HepG2 (cell line): ENCODE data around the gene FAIM2. TPM values are rescaled to one million over a fixed set of nuclear protein-coding genes. Genes with fewer than 3 reads are reported as not detected.
A peak's percentile ranks its signal among the peaks of the same experiment; 100 is the strongest.

ENCODE experiments used
- BRCA1 ChIP-seq: sonication (generic); formaldehyde crosslinking; IDR thresholded peaks from 2 replicates; pipeline ENCODE4 v1.4.0; 2020; ENCODE audit warnings: missing genetic modification reagents
- ETV6 ChIP-seq: sonication (generic); formaldehyde crosslinking; conservative IDR thresholded peaks from 2 replicates; pipeline ENCODE4 v1.4.0; 2020; ENCODE audit warnings: missing genetic modification reagents
- KDM3A ChIP-seq: IDR thresholded peaks from 2 replicates; pipeline ENCODE4 v1.6.1; 2018; ENCODE audit warnings: low read depth, missing compliant biosample characterization
- KLF9 ChIP-seq: IDR thresholded peaks from 2 replicates; pipeline ENCODE4 v1.6.1; 2016; ENCODE audit warnings: low read depth
- NBN ChIP-seq: fragments of 450-650 bp; conservative IDR thresholded peaks from 2 replicates; pipeline ENCODE4 v1.6.1; 2017
- SMC3 ChIP-seq: IDR thresholded peaks from 2 replicates; pipeline ENCODE4 v1.6.1; 2011; ENCODE audit warnings: low read length, improper control_type of control experiment
- SRSF1 ChIP-seq: fragments of 200-400 bp; formaldehyde crosslinking; optimal IDR thresholded peaks from 2 replicates; pipeline ENCODE3; 2017; ENCODE audit warnings: mild to moderate bottlenecking, low read depth, low read length, moderate library complexity
- TCF12 ChIP-seq, 2 experiments: fragments of 450-650 bp in 1 of 2; sonication (generic) in 1 of 2; formaldehyde crosslinking in 1 of 2; IDR thresholded peaks; 2 replicates each; pipeline versions ENCODE4 v1.6.1 to v1.8.0; 2017 to 2022; ENCODE audit warnings: antibody characterized with exemption in 1 of 2, mild to moderate bottlenecking in 1 of 2, missing genetic modification reagents in 1 of 2, moderate library complexity in 1 of 2
- ZMYM2 ChIP-seq: sonication (generic); formaldehyde crosslinking; IDR thresholded peaks from 2 replicates; pipeline ENCODE4 v1.8.0; 2022; ENCODE audit warnings: mild to moderate bottlenecking, missing genetic modification reagents
- ZNF260 ChIP-seq: sonication (generic); formaldehyde crosslinking; IDR thresholded peaks from 2 replicates; pipeline ENCODE4 v1.4.0; 2020; ENCODE audit warnings: missing genetic modification reagents, low read depth, mild to moderate bottlenecking, borderline replicate concordance
- ZNF333 ChIP-seq: sonication (generic); formaldehyde crosslinking; IDR thresholded peaks from 2 replicates; pipeline ENCODE4 v1.4.0; 2020; ENCODE audit warnings: mild to moderate bottlenecking, missing genetic modification reagents, borderline replicate concordance
- ZNF33A ChIP-seq: sonication (generic); formaldehyde crosslinking; IDR thresholded peaks from 2 replicates; pipeline ENCODE4 v1.5.1; 2020; ENCODE audit warnings: missing genetic modification reagents, mild to moderate bottlenecking, moderate library complexity, borderline replicate concordance
- ZSCAN22 ChIP-seq: sonication (generic); formaldehyde crosslinking; IDR thresholded peaks from 2 replicates; pipeline ENCODE4 v1.4.0; 2020; ENCODE audit warnings: mild to moderate bottlenecking, missing genetic modification reagents
- polyA plus RNA-seq, 8 experiments: library from polyadenylated mRNA; depleted of rRNA in 3 of 8; stranded (reverse) in 7 of 8; unstranded in 1 of 8; fragments of >200 nt; fragmentation: Illumina TruSeq in 4 of 8; extraction: Trizol in 4 of 8; gene quantifications; 2 replicates each; pipeline versions ENCODE4 v1.2.1 to v1.2.3, GENCODE V29; 2011 to 2016; ENCODE audit warnings: low read depth in 4 of 8, missing spikeins in 1 of 8, mixed read lengths in 1 of 8; ENCODE audit not compliant: insufficient read depth in 1 of 8
- total RNA-seq, 5 experiments: library from RNA; depleted of rRNA; stranded (reverse); fragments of >200 nt; fragmentation: Illumina TruSeq; extraction: Trizol; gene quantifications; 2 replicates each; pipeline ENCODE4 v1.2.3, GENCODE V29; 2016; ENCODE audit warnings: low read depth in 1 of 5
- TF ChIP-seq, protein P1 (sequence below): sonication (generic); formaldehyde crosslinking; IDR thresholded peaks from 2 replicates; pipeline ENCODE4 v1.4.0; 2020; ENCODE audit warnings: missing genetic modification reagents, borderline replicate concordance
- TF ChIP-seq, protein P2 (sequence below): sonication (generic); formaldehyde crosslinking; IDR thresholded peaks from 2 replicates; pipeline ENCODE4 v1.4.0; 2020; ENCODE audit warnings: missing genetic modification reagents
- TF ChIP-seq, protein P3 (sequence below), 2 experiments: sonication (generic) in 1 of 2; formaldehyde crosslinking in 1 of 2; IDR thresholded peaks; 2 replicates each; pipeline versions ENCODE4 v1.4.0 to v1.6.1; 2018 to 2020; ENCODE audit warnings: missing genetic modification reagents in 2 of 2, borderline replicate concordance in 1 of 2, low read depth in 1 of 2, mild to moderate bottlenecking in 1 of 2, missing biosample characterization in 1 of 2

Gene FAIM2
- total and polyA plus RNA-seq, 2 of the 13 experiments (the other 11 are each of a cell fraction or from before 2014, with no cell fraction given): not detected

DNA sequence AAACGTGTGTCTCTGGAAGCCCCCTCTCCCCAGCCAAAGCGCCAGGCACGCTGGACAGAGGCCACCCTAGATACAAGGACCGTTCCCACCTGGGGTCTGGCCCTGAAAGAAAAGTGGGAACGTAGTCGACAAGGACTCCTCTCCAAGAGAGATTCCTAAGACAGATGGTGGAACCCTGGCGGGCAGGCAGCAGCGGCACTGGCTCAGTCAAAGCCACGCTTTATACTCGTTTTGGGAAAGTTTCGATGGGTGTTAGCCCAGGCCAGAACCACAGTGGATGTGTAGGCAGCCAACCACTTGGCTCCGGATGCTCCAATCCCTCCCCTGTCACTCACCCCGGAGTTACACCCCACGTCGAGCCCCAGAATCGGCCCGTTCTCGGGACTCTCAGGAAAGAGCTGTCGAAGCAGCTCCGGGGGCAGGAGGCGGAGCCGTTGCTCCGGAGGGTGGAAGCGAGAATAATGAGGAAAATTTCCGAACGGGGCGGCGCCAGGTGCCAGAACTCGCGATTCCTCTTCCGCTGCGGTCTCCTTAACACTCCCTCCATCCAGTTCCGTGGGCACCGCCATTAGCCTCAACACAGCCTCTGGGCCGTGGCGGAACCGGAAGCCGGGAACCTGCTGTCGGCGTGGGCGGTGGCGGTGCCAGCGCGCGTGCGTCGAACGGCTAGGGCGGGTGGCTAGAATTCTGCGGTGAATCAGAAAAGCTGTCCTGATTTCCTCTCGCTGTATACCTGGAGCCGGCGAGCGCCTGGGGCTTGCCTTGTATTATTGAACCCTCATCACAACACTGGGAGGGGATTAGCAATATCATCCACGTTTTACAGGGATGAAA lies 61.0 kb downstream of the FAIM2 start, which contains the start of gene BCDIN3D (continued):
- TF ChIP-seq, protein P1, sequence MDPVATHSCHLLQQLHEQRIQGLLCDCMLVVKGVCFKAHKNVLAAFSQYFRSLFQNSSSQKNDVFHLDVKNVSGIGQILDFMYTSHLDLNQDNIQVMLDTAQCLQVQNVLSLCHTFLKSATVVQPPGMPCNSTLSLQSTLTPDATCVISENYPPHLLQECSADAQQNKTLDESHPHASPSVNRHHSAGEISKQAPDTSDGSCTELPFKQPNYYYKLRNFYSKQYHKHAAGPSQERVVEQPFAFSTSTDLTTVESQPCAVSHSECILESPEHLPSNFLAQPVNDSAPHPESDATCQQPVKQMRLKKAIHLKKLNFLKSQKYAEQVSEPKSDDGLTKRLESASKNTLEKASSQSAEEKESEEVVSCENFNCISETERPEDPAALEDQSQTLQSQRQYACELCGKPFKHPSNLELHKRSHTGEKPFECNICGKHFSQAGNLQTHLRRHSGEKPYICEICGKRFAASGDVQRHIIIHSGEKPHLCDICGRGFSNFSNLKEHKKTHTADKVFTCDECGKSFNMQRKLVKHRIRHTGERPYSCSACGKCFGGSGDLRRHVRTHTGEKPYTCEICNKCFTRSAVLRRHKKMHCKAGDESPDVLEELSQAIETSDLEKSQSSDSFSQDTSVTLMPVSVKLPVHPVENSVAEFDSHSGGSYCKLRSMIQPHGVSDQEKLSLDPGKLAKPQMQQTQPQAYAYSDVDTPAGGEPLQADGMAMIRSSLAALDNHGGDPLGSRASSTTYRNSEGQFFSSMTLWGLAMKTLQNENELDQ (CRISPR knock-in tag): no peak
- TF ChIP-seq, protein P2, sequence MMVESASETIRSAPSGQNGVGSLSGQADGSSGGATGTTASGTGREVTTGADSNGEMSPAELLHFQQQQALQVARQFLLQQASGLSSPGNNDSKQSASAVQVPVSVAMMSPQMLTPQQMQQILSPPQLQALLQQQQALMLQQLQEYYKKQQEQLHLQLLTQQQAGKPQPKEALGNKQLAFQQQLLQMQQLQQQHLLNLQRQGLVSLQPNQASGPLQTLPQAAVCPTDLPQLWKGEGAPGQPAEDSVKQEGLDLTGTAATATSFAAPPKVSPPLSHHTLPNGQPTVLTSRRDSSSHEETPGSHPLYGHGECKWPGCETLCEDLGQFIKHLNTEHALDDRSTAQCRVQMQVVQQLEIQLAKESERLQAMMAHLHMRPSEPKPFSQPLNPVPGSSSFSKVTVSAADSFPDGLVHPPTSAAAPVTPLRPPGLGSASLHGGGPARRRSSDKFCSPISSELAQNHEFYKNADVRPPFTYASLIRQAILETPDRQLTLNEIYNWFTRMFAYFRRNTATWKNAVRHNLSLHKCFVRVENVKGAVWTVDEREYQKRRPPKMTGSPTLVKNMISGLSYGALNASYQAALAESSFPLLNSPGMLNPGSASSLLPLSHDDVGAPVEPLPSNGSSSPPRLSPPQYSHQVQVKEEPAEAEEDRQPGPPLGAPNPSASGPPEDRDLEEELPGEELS (CRISPR knock-in tag): peak; percentile 49
- TF ChIP-seq ZNF260 (CRISPR knock-in tag) (no peak), SRSF1 (peak; percentile 49), ZMYM2 (CRISPR knock-in tag) (0 out of 2 replicates have a peak, but pooled peaks have one; percentile 28), NBN (no peak), TCF12 (IDR thresholded peaks at IDR 0.05) (no peak), TCF12 (CRISPR knock-in tag; IDR thresholded peaks at IDR 0.05) (no peak), KDM3A (CRISPR knock-in tag) (peak; percentile 28; the same call in 1 of the 2 replicates), KLF9 (0 out of 2 replicates have a peak, but pooled peaks have one; percentile 32), ETV6 (CRISPR knock-in tag) (no peak), SMC3 (no peak), ZSCAN22 (CRISPR knock-in tag) (0 out of 2 replicates have a peak, but pooled peaks have one; percentile 67), ZNF333 (CRISPR knock-in tag) (peak; percentile 67; the same call in 1 of the 2 replicates), ZNF33A (CRISPR knock-in tag) (no peak), BRCA1 (CRISPR knock-in tag) (peak; percentile 57; the same call in 1 of the 2 replicates)
- TF ChIP-seq, protein P3, sequence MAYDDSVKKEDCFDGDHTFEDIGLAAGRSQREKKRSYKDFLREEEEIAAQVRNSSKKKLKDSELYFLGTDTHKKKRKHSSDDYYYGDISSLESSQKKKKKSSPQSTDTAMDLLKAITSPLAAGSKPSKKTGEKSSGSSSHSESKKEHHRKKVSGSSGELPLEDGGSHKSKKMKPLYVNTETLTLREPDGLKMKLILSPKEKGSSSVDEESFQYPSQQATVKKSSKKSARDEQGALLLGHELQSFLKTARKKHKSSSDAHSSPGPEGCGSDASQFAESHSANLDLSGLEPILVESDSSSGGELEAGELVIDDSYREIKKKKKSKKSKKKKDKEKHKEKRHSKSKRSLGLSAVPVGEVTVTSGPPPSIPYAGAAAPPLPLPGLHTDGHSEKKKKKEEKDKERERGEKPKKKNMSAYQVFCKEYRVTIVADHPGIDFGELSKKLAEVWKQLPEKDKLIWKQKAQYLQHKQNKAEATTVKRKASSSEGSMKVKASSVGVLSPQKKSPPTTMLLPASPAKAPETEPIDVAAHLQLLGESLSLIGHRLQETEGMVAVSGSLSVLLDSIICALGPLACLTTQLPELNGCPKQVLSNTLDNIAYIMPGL (CRISPR knock-in tag; IDR thresholded peaks at IDR 0.05; ENCODE audit: borderline replicate concordance in 1 of 2, low read depth in 1 of 2): peak; percentile 70 to 73; a peak in 2 of 4 replicates
